Measurements from ENCODE around the gene PARVG. TPM values are rescaled to one million over a fixed set of nuclear protein-coding genes. Genes with fewer than 3 reads are reported as not detected.

Gene PARVG
- total RNA-seq, 1 experiment from 2014 or later = not detected

DNA sequence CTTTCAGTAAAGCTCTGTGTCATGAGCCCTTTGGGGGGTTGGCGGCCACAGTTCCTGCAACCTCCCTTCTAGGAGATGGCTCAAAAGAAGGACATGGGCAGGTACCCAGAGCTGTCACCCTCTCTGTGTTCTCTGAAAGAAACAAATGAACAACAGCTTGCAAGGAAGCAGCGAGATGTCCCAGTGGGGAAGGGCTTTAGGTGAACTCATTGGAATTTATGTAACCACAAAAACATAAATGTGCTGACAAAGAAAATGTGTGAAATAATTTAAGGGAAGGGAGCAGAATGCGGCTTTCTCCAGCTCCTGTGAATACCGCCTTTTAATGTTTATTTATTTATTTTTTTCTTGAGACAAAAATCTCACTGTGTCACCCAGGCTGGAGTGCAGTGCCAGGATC, 3.3 kb downstream of the PARVG start:
- ATAC-seq (no peak), DNase-seq (no peak)
- ChIA-PET CTCF (no interaction called here), POLR2A (ENCODE audit: unreplicated experiment) (no interaction called here)
- H3K9me3 ChIP-seq (ENCODE audit: low read length) = no peaks in the 10 kb centered on the region
- H3K36me3 ChIP-seq (ENCODE audit: low read depth, low read length) = no peaks in the 10 kb centered on the region
- H3K79me2 ChIP-seq (ENCODE audit: low read length) = no peaks in the 10 kb centered on the region
- no peaks in the 10 kb centered on the region for H3F3A ChIP-seq (ENCODE audit: low read length, unreplicated experiment)
- H3K4me1 ChIP-seq (ENCODE audit: insufficient read depth, low read length) = no peaks in the 10 kb centered on the region
- no peak overlapping the region for H2AFZ ChIP-seq (ENCODE audit: low read length)
- no peaks in the 10 kb centered on the region for H4K20me1 ChIP-seq (ENCODE audit: low read length)
- intact Hi-C loops (cut with micrococcal nuclease) = no loop called here
- H3K27ac ChIP-seq (ENCODE audit: low read length) = no peak overlapping the region
- no peak overlapping the region for H3K9ac ChIP-seq (ENCODE audit: low read length)
- H3K9me2 ChIP-seq (replicated peaks; ENCODE audit: low read length) = no peaks in the 10 kb centered on the region
- H3K4me2 ChIP-seq (ENCODE audit: low read length) = no peak overlapping the region
- no TSS peak for BruUV-seq (replicated peaks)
- TF ChIP-seq EZH2 (IDR thresholded peaks at IDR 0.05; ENCODE audit: low read length, unreplicated experiment) = no peak
- TF ChIP-seq EZH2phosphoT487 (IDR thresholded peaks at IDR 0.05; ENCODE audit: borderline replicate concordance, low read length) = no peak
- TF ChIP-seq, protein P1, sequence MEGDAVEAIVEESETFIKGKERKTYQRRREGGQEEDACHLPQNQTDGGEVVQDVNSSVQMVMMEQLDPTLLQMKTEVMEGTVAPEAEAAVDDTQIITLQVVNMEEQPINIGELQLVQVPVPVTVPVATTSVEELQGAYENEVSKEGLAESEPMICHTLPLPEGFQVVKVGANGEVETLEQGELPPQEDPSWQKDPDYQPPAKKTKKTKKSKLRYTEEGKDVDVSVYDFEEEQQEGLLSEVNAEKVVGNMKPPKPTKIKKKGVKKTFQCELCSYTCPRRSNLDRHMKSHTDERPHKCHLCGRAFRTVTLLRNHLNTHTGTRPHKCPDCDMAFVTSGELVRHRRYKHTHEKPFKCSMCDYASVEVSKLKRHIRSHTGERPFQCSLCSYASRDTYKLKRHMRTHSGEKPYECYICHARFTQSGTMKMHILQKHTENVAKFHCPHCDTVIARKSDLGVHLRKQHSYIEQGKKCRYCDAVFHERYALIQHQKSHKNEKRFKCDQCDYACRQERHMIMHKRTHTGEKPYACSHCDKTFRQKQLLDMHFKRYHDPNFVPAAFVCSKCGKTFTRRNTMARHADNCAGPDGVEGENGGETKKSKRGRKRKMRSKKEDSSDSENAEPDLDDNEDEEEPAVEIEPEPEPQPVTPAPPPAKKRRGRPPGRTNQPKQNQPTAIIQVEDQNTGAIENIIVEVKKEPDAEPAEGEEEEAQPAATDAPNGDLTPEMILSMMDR (conservative IDR thresholded peaks at IDR 0.05; ENCODE audit: low read depth, low read length) = no peak
- no peaks in the 10 kb centered on the region for H3K27me3 ChIP-seq (ENCODE audit: low read length)
- no peak overlapping the region for H3K4me3 ChIP-seq (ENCODE audit: low read length)

DNA sequence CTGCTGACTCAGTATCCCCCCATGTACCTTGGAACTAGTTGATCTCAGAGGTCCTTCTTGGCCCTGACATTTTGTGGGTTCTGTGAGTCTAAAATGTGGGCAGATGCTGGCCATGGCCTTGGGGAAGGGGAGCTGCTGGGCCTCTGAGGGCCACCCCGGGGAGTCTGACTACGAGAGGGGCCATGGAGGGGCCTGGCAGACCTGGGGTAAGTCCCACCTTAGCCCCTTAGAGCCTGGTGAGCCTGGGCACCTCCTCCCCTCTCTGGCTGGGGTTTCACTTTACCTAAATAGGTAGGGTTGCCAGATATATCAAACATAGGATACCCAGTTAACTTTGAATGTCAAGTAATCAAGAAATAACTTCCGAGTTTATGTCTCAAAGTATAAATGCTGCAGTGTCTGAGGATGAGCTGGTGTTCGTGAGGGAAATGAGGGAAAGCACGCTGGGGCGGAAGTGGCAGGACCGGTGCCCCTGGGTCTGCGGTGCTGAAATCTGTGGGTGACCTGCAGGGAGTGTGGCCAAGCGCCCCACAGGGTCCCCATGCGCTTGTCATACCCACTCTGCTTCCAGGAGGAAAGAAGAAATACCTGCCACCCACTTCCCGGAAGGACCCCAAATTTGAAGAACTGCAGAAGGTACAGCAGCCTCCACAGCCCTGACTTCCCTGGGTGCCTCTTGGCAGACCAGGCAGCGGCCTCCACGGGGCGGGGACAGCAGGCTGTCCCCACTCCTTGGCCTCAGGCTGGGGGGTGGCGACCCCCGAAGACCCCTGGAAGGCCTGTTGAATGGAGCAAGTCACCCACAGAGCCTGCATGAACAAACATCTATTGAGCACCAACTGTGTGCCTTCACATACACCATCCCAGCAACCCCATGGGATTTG, 4.8 kb downstream of the PARVG start:
- Histone ChIP-seq H4K20me1 (ENCODE audit: low read length) (no peaks in the 10 kb centered on the region), H3K36me3 (ENCODE audit: low read depth, low read length) (no peaks in the 10 kb centered on the region), H3K4me1 (ENCODE audit: insufficient read depth, low read length) (no peaks in the 10 kb centered on the region), H3K4me2 (ENCODE audit: low read length) (no peak overlapping the region), H3K79me2 (ENCODE audit: low read length) (no peaks in the 10 kb centered on the region), H3K9ac (ENCODE audit: low read length) (no peak overlapping the region), H3K9me3 (ENCODE audit: low read length) (no peaks in the 10 kb centered on the region), H3K27ac (ENCODE audit: low read length) (no peak overlapping the region), H2AFZ (ENCODE audit: low read length) (no peak overlapping the region), H3F3A (ENCODE audit: low read length, unreplicated experiment) (no peaks in the 10 kb centered on the region), H3K9me2 (replicated peaks; ENCODE audit: low read length) (no peaks in the 10 kb centered on the region), H3K27me3 (ENCODE audit: low read length) (no peaks in the 10 kb centered on the region), H3K4me3 (ENCODE audit: low read length) (no peak overlapping the region)
- ChIA-PET CTCF (no interaction called here), POLR2A (ENCODE audit: unreplicated experiment) (no interaction called here)
- no TSS peak for BruUV-seq (replicated peaks)
- ATAC-seq (no peak), DNase-seq (no peak)
- intact Hi-C loops (cut with micrococcal nuclease) = no loop called here
- no peak for TF ChIP-seq EZH2phosphoT487 (IDR thresholded peaks at IDR 0.05; ENCODE audit: borderline replicate concordance, low read length)
- TF ChIP-seq, protein P1 (conservative IDR thresholded peaks at IDR 0.05; ENCODE audit: low read depth, low read length) = no peak
- TF ChIP-seq EZH2 (IDR thresholded peaks at IDR 0.05; ENCODE audit: low read length, unreplicated experiment) = no peak

DNA sequence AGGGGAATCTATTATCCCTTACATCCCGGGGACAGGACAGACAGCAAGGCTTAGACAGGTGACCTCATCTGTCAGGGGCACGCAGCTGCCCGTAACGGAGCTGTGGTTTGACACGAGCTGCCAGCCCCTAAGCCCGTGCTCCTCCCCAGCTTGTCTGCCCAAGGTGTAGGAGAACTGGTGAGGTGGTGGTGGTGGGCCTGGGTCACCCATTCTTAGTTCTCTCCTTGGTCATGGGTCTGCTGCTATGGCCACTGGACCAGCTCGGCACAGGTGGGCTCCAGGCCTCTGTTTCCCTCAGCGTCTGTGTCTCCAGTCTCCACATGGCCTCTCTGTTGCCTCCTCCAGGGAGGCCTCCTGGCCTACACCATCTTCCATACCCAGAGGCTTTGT, 5.4 kb downstream of the PARVG start:
- Histone ChIP-seq H3K9me2 (replicated peaks; ENCODE audit: low read length) (no peaks in the 10 kb centered on the region), H3K4me3 (ENCODE audit: low read length) (no peak overlapping the region), H3K9me3 (ENCODE audit: low read length) (no peaks in the 10 kb centered on the region), H3K79me2 (ENCODE audit: low read length) (no peaks in the 10 kb centered on the region), H3K36me3 (ENCODE audit: low read depth, low read length) (no peaks in the 10 kb centered on the region), H3K27me3 (ENCODE audit: low read length) (no peaks in the 10 kb centered on the region), H3F3A (ENCODE audit: low read length, unreplicated experiment) (no peaks in the 10 kb centered on the region), H3K4me2 (ENCODE audit: low read length) (no peak overlapping the region), H2AFZ (ENCODE audit: low read length) (no peak overlapping the region), H3K4me1 (ENCODE audit: insufficient read depth, low read length) (no peaks in the 10 kb centered on the region), H3K9ac (ENCODE audit: low read length) (no peak overlapping the region), H3K27ac (ENCODE audit: low read length) (no peak overlapping the region), H4K20me1 (ENCODE audit: low read length) (no peaks in the 10 kb centered on the region)
- intact Hi-C loops (cut with micrococcal nuclease) = no loop called here
- ATAC-seq (no peak), DNase-seq (no peak)
- ChIA-PET CTCF (no interaction called here), POLR2A (ENCODE audit: unreplicated experiment) (no interaction called here)
- no peak for TF ChIP-seq EZH2 (IDR thresholded peaks at IDR 0.05; ENCODE audit: low read length, unreplicated experiment)
- TF ChIP-seq, protein P1 (conservative IDR thresholded peaks at IDR 0.05; ENCODE audit: low read depth, low read length) = no peak
- TF ChIP-seq EZH2phosphoT487 (IDR thresholded peaks at IDR 0.05; ENCODE audit: borderline replicate concordance, low read length) = no peak
- no TSS peak for BruUV-seq (replicated peaks)
